DOHH2 (cell line): Measurements from ENCODE around the gene AMD1.
"Not testable (repeated sequence)": the region's sequence is repeated elsewhere in the genome, so short reads cannot be mapped to it uniquely, and the experiment has no call there.

Source experiments
- H3F3A ChIP-seq: fragments of 200-600 bp; sonication (generic), shearing (Covaris generic); 2 replicates; pipeline ENCODE4 v1.6.0; 2016; ENCODE audit warnings: antibody characterized with exemption, mild to moderate bottlenecking; ENCODE audit not compliant: control insufficient read depth, insufficient read depth
- H3K27ac ChIP-seq: fragments of 200-600 bp; sonication (generic); 2 replicates; pipeline ENCODE4 v1.5.1; 2014; ENCODE audit warnings: low read depth, mild to moderate bottlenecking, low read length, moderate library complexity
- H3K27me3 ChIP-seq: fragments of 200-600 bp; sonication (generic); 2 replicates; pipeline ENCODE4 v1.6.1; 2014; ENCODE audit warnings: mild to moderate bottlenecking, low read length, mixed read lengths; ENCODE audit not compliant: control insufficient read depth
- H3K36me3 ChIP-seq: fragments of 200-600 bp; sonication (generic); 2 replicates; pipeline ENCODE4 v1.6.1; 2014; ENCODE audit warnings: mild to moderate bottlenecking, low read length, moderate library complexity, mixed read lengths; ENCODE audit not compliant: control insufficient read depth
- H3K4me1 ChIP-seq: fragments of 200-600 bp; sonication (generic); 2 replicates; pipeline ENCODE4 v1.6.1; 2014; ENCODE audit warnings: mild to moderate bottlenecking, low read length, mixed read lengths; ENCODE audit not compliant: control insufficient read depth
- H3K4me2 ChIP-seq: fragments of 200-600 bp; sonication (generic); 2 replicates; pipeline ENCODE4 v1.6.0; 2014; ENCODE audit warnings: mild to moderate bottlenecking, low read length, moderate library complexity
- H3K4me3 ChIP-seq: fragments of 200-600 bp; sonication (generic); 2 replicates; pipeline ENCODE4 v1.5.1; 2014; ENCODE audit warnings: mild to moderate bottlenecking, low read length, mixed read lengths
- H3K79me2 ChIP-seq: fragments of 200-600 bp; sonication (generic); 2 replicates; pipeline ENCODE4 v1.6.1; 2014; ENCODE audit warnings: mild to moderate bottlenecking, low read length, mixed read lengths; ENCODE audit not compliant: control insufficient read depth
- H3K9me2 ChIP-seq: fragments of 200-600 bp; sonication (generic); replicated peaks from 2 replicates; pipeline ENCODE4 v1.6.1; 2014; ENCODE audit warnings: mild to moderate bottlenecking, low read length, mixed read lengths; ENCODE audit not compliant: control insufficient read depth
- H3K9me3 ChIP-seq: fragments of 200-600 bp; sonication (generic); 2 replicates; pipeline ENCODE4 v1.6.1; 2014; ENCODE audit warnings: antibody characterized with exemption, low read length, mixed read lengths; ENCODE audit not compliant: control insufficient read depth, insufficient read depth
- H4K20me1 ChIP-seq: fragments of 200-600 bp; sonication (generic); 2 replicates; pipeline ENCODE4 v1.6.0; 2014; ENCODE audit warnings: low read depth, mild to moderate bottlenecking, antibody characterized with exemption, low read length, moderate library complexity; ENCODE audit not compliant: control insufficient read depth, insufficient read depth
- CTCF ChIP-seq: fragments of 200-600 bp; sonication (generic); IDR thresholded peaks from one replicate; pipeline ENCODE4 v1.5.1; 2014; ENCODE audit warnings: antibody characterized with exemption, mild to moderate bottlenecking, low read depth, low read length; ENCODE audit not compliant: poor library complexity, severe bottlenecking
- EZH2phosphoT487 ChIP-seq: fragments of 200-600 bp; sonication (generic); IDR thresholded peaks from 2 replicates; pipeline ENCODE4 v1.6.1; 2017; ENCODE audit warnings: borderline replicate concordance, mild to moderate bottlenecking, antibody characterized with exemption, low read length, moderate library complexity, mixed read lengths

The AMD1 gene

DNA sequence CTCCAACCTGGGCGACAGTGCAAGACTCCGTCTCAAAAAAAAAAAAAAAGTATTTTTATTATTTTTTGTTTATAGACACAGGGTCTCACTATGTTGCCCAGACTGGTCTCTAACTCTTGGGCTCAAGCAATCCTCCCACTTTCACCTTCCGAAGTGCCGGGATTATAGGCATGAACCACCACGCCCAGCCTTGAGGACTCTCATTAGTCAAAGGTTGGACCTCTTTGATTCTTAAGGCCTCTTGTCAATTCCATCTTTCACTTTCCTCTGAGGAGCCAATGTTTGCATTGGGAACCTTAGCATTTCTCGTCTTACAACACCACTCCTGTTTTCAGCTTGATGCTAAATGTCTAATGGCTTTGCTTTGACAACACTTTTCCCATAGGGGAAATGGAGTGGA, 43.2 kb upstream of the AMD1 start:
- H3K4me3 ChIP-seq, result no peak overlapping the region
- no peaks in the 10 kb centered on the region for H4K20me1 ChIP-seq
- H3K9me3 ChIP-seq, result no peaks in the 10 kb centered on the region
- H3K27me3 ChIP-seq, result no peaks in the 10 kb centered on the region
- H3K4me2 ChIP-seq, result no peak overlapping the region
- no peaks in the 10 kb centered on the region for H3K9me2 ChIP-seq
- no peaks in the 10 kb centered on the region for H3K79me2 ChIP-seq
- TF ChIP-seq CTCF (no peak), EZH2phosphoT487 (no peak)
- no peak overlapping the region for H3K27ac ChIP-seq
- no peaks in the 10 kb centered on the region for H3K36me3 ChIP-seq
- peaks cover under 1% of the 10 kb centered on the region; the same call in 1 of the 2 replicates for H3K4me1 ChIP-seq
- no peaks in the 10 kb centered on the region for H3F3A ChIP-seq

GRCh38 chr6:110833831-110834230, 40.8 kb upstream of the AMD1 start:
- no peaks in the 10 kb centered on the region for H3K36me3 ChIP-seq
- H3K9me2 ChIP-seq, result no peaks in the 10 kb centered on the region
- H3K4me1 ChIP-seq, result no peaks in the 10 kb centered on the region
- H3K4me3 ChIP-seq, result no peak overlapping the region
- H4K20me1 ChIP-seq, result no peaks in the 10 kb centered on the region
- no peak overlapping the region for H3K4me2 ChIP-seq
- H3K27me3 ChIP-seq, result no peaks in the 10 kb centered on the region
- no peaks in the 10 kb centered on the region for H3K79me2 ChIP-seq
- no peaks in the 10 kb centered on the region for H3F3A ChIP-seq
- no peaks in the 10 kb centered on the region for H3K9me3 ChIP-seq
- TF ChIP-seq CTCF (no peak), EZH2phosphoT487 (no peak)
- no peak overlapping the region for H3K27ac ChIP-seq

DNA sequence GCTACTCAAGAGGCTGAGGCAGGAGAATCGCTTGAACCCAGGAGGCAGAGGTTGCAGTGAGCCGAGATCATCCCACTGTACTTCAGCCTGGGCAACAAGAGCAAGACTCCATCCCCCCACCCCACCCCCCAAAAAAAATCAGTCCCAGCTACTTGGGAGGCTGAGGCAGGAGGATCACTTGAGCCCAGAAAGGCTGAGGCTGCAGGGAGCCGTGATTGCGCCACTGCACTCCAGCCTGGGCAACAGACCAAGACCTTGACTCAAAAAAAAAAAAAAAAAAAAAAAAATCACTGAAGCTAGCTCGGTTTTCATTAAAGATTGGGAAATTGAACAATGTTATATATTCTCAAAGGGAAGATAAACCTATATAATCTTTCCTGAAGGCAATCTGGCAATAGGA, 38.8 kb upstream of the AMD1 start:
- not testable (repeated sequence) for H3K9me2 ChIP-seq, H3K79me2 ChIP-seq, H3K9me3 ChIP-seq, H3K4me1 ChIP-seq, H3K27ac ChIP-seq, H3K36me3 ChIP-seq, H3K27me3 ChIP-seq, H3F3A ChIP-seq, H3K4me2 ChIP-seq, H3K4me3 ChIP-seq, H4K20me1 ChIP-seq

DNA sequence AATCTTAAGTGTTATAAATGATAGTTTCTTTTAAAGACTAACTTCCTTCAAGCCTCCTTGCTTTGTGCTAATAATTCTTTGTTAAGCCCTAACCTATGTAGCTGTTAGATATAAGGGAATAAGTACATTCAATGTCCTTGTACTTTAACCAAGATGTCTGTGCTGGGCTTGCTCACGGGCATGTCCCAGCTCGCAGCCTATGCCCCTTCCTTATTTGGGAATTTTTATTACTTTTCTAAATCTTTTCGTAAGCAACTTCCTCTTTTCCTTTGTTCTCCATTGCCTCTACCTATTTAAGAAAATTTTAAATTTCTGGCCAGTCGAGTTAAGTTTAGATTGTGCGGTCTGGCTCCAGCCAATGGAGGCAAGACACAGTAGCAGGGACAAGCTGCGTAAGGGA, 33.3 kb upstream of the AMD1 start:
- no peaks in the 10 kb centered on the region for H3K4me1 ChIP-seq
- H3K4me2 ChIP-seq, result no peak overlapping the region
- no peaks in the 10 kb centered on the region for H3K27me3 ChIP-seq
- no peak for TF ChIP-seq EZH2phosphoT487
- TF ChIP-seq CTCF, result no peak
- H3F3A ChIP-seq, result no peaks in the 10 kb centered on the region
- H3K9me2 ChIP-seq, result no peaks in the 10 kb centered on the region
- no peak overlapping the region for H3K4me3 ChIP-seq
- H3K27ac ChIP-seq, result no peak overlapping the region
- H3K79me2 ChIP-seq, result no peaks in the 10 kb centered on the region
- no peaks in the 10 kb centered on the region for H3K36me3 ChIP-seq
- no peaks in the 10 kb centered on the region for H4K20me1 ChIP-seq
- H3K9me3 ChIP-seq, result no peaks in the 10 kb centered on the region
